Gastrocnemius medialis (tissue), 4 donors: Measurements from ENCODE around the gene PLPPR4.

Experiments
- CTCF ChIP-seq, 5 experiments: fragments of 450-650 bp in 3 of 5; fragments of 200-600 bp in 2 of 5; sonication (generic) in 2 of 5; IDR thresholded peaks in 4 of 5; conservative IDR thresholded peaks in 1 of 5; 1 replicate in 4 of 5; 2 replicates in 1 of 5; pipeline ENCODE4 v1.5.1; 2016 to 2019; ENCODE audit warnings: antibody characterized with exemption in 5 of 5, mild to moderate bottlenecking in 3 of 5, moderate library complexity in 3 of 5
- POLR2A ChIP-seq, 2 donors: fragments of 450-650 bp; IDR thresholded peaks; one replicate each; pipeline ENCODE4 v1.6.1; 2017; ENCODE audit warnings: antibody characterized with exemption in 2 of 2, mild to moderate bottlenecking in 2 of 2, moderate library complexity in 2 of 2

GRCh38 chr1:99252630-99253029, 11.7 kb upstream of the PLPPR4 start:
- TF ChIP-seq CTCF (IDR thresholded peaks at IDR 0.05 in 4 of 5, conservative IDR thresholded peaks at IDR 0.05 in 1 of 5) (no peak), POLR2A (IDR thresholded peaks at IDR 0.05) (no peak)
